ENCODE measurements around the gene ANKRD24. TPM values are rescaled to one million over a fixed set of nuclear protein-coding genes. Genes with fewer than 3 reads are reported as not detected.

Gene ANKRD24
- polyA plus RNA-seq, 1 donor from 2014 or later, result 2.8 TPM

GRCh38 chr19:4175669-4175931 lies 6.9 kb upstream of the ANKRD24 start:
- no peak overlapping the region for H2AFZ ChIP-seq (ENCODE audit: low read depth, low read length)
- no peaks in the 10 kb centered on the region for H3K9me3 ChIP-seq (ENCODE audit: low read length)
- H4K20me1 ChIP-seq (ENCODE audit: insufficient read depth), result no peaks in the 10 kb centered on the region
- H3K4me3 ChIP-seq (ENCODE audit: low read length), result no peak overlapping the region
- no peaks in the 10 kb centered on the region for H3K9me2 ChIP-seq (ENCODE audit: insufficient read depth, low read length)
- H3K27ac ChIP-seq (ENCODE audit: low read length), result no peak overlapping the region
- TF ChIP-seq EZH2 (IDR thresholded peaks at IDR 0.05; ENCODE audit: borderline replicate concordance, insufficient read depth, low read length, poor library complexity, severe bottlenecking), result no peak
- no peak for TF ChIP-seq POLR2AphosphoS5 (IDR thresholded peaks at IDR 0.05)
- TF ChIP-seq EP300 (conservative IDR thresholded peaks at IDR 0.05; ENCODE audit: poor library complexity, severe bottlenecking), result no peak
- no peak for TF ChIP-seq MXI1 (conservative IDR thresholded peaks at IDR 0.05; ENCODE audit: poor library complexity, severe bottlenecking)
- TF ChIP-seq CTCF (IDR thresholded peaks at IDR 0.05; ENCODE audit: poor library complexity, severe bottlenecking), result no peak
- TF ChIP-seq SMC3 (conservative IDR thresholded peaks at IDR 0.05; ENCODE audit: poor library complexity), result no peak
- no peak for TF ChIP-seq TAF1 (IDR thresholded peaks at IDR 0.05; ENCODE audit: low read depth)
- no peak for TF ChIP-seq REST (IDR thresholded peaks at IDR 0.05; ENCODE audit: borderline replicate concordance)
- TF ChIP-seq RAD21 (conservative IDR thresholded peaks at IDR 0.05), result no peak
- H3K9ac ChIP-seq (ENCODE audit: low read length), result no peak overlapping the region
- no peaks in the 10 kb centered on the region for H3F3A ChIP-seq (ENCODE audit: insufficient read depth, low read length, poor library complexity, severe bottlenecking)
- H3K79me2 ChIP-seq (replicated peaks; ENCODE audit: insufficient read depth, low read length), result no peaks in the 10 kb centered on the region
- no peaks in the 10 kb centered on the region for H3K36me3 ChIP-seq (ENCODE audit: insufficient read depth, low read length)
- H3K27me3 ChIP-seq (ENCODE audit: insufficient read depth, low read depth, low read length), result peaks cover 23% of the 10 kb centered on the region
- H3K4me2 ChIP-seq (ENCODE audit: low read length), result no peak overlapping the region

DNA sequence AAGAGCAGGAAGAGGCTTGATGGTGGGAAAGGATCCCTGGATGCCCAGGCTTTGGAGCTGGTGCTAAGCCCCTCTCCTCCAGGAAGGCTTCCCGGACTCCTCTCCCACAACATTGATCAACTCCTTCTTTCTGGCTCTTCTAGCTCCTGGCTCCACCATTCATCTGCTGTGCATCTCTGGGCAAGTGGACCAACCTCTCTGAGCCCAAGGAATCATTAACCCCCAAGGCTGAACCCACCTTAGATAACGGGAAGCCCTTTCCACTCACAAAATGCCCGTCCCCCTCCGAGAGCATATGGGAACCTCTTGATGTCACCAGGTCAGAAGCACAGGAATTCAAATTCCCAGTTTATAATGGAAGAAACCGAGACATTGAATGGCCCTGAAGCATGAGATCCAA lies 5.3 kb upstream of the ANKRD24 start:
- H3K9me3 ChIP-seq (ENCODE audit: low read length), result no peaks in the 10 kb centered on the region
- H4K20me1 ChIP-seq (ENCODE audit: insufficient read depth), result no peaks in the 10 kb centered on the region
- H3K9me2 ChIP-seq (ENCODE audit: insufficient read depth, low read length), result no peaks in the 10 kb centered on the region
- H3F3A ChIP-seq (ENCODE audit: insufficient read depth, low read length, poor library complexity, severe bottlenecking), result no peaks in the 10 kb centered on the region
- H3K79me2 ChIP-seq (replicated peaks; ENCODE audit: insufficient read depth, low read length), result peaks cover 11% of the 10 kb centered on the region
- H2AFZ ChIP-seq (ENCODE audit: low read depth, low read length), result no peak overlapping the region
- no peak for TF ChIP-seq EP300 (conservative IDR thresholded peaks at IDR 0.05; ENCODE audit: poor library complexity, severe bottlenecking)
- TF ChIP-seq RAD21 (conservative IDR thresholded peaks at IDR 0.05), result no peak
- H3K36me3 ChIP-seq (ENCODE audit: insufficient read depth, low read length), result no peaks in the 10 kb centered on the region
- no peak overlapping the region for H3K4me2 ChIP-seq (ENCODE audit: low read length)
- H3K27me3 ChIP-seq (ENCODE audit: insufficient read depth, low read depth, low read length), result peaks cover 15% of the 10 kb centered on the region
- no peak overlapping the region for H3K27ac ChIP-seq (ENCODE audit: low read length)
- H3K4me3 ChIP-seq (ENCODE audit: low read length), result no peak overlapping the region
- H3K9ac ChIP-seq (ENCODE audit: low read length), result no peak overlapping the region

- H3K9ac ChIP-seq (ENCODE audit: low read length), result no peak overlapping the region
- H4K20me1 ChIP-seq (ENCODE audit: insufficient read depth), result no peaks in the 10 kb centered on the region
- no peaks in the 10 kb centered on the region for H3K9me2 ChIP-seq (ENCODE audit: insufficient read depth, low read length)
- H2AFZ ChIP-seq (ENCODE audit: low read depth, low read length), result no peak overlapping the region
- H3K4me2 ChIP-seq (ENCODE audit: low read length), result no peak overlapping the region
- no peaks in the 10 kb centered on the region for H3F3A ChIP-seq (ENCODE audit: insufficient read depth, low read length, poor library complexity, severe bottlenecking)
- no peaks in the 10 kb centered on the region for H3K27me3 ChIP-seq (ENCODE audit: insufficient read depth, low read depth, low read length)
- peaks cover 12% of the 10 kb centered on the region for H3K79me2 ChIP-seq (replicated peaks; ENCODE audit: insufficient read depth, low read length)
- no peak overlapping the region for H3K4me3 ChIP-seq (ENCODE audit: low read length)
- H3K9me3 ChIP-seq (ENCODE audit: low read length), result no peaks in the 10 kb centered on the region
- H3K27ac ChIP-seq (ENCODE audit: low read length), result no peak overlapping the region
- no peak for TF ChIP-seq REST (IDR thresholded peaks at IDR 0.05; ENCODE audit: borderline replicate concordance)
- no peak for TF ChIP-seq EZH2 (IDR thresholded peaks at IDR 0.05; ENCODE audit: borderline replicate concordance, insufficient read depth, low read length, poor library complexity, severe bottlenecking)
- TF ChIP-seq RAD21 (conservative IDR thresholded peaks at IDR 0.05), result no peak
- no peak for TF ChIP-seq SMC3 (conservative IDR thresholded peaks at IDR 0.05; ENCODE audit: poor library complexity)
- no peak for TF ChIP-seq EP300 (conservative IDR thresholded peaks at IDR 0.05; ENCODE audit: poor library complexity, severe bottlenecking)
- no peak for TF ChIP-seq POLR2AphosphoS5 (IDR thresholded peaks at IDR 0.05)
- TF ChIP-seq TAF1 (IDR thresholded peaks at IDR 0.05; ENCODE audit: low read depth), result no peak
- TF ChIP-seq CTCF (IDR thresholded peaks at IDR 0.05; ENCODE audit: poor library complexity, severe bottlenecking), result no peak
- no peak for TF ChIP-seq MXI1 (conservative IDR thresholded peaks at IDR 0.05; ENCODE audit: poor library complexity, severe bottlenecking)
- H3K36me3 ChIP-seq (ENCODE audit: insufficient read depth, low read length), result no peaks in the 10 kb centered on the region
Measured at GRCh38 chr19:4178990-4179389, 3.5 kb upstream of the ANKRD24 start.
